Breast epithelium (tissue), 4 donors: ENCODE results near the gene BAZ2A. TPM values are rescaled to one million over a fixed set of nuclear protein-coding genes. Genes with fewer than 3 reads are reported as not detected.
A peak's percentile ranks its signal among the peaks of the same experiment; 100 is the strongest.

Experiments used
- DNase-seq, 2 donors: peaks; one replicate each; pipeline ENCODE4 v3.0.0-alpha.2; 2019; ENCODE audit warnings: low spot score in 2 of 2
- H3K27ac ChIP-seq, 2 donors: fragments of 200-600 bp; sonication (generic) in 1 of 2; one replicate each; pipeline ENCODE4 v1.5.1; 2016 to 2019; ENCODE audit warnings: mild to moderate bottlenecking in 1 of 2
- H3K27me3 ChIP-seq, 2 donors: fragments of 200-600 bp; sonication (generic) in 1 of 2; one replicate each; pipeline versions ENCODE4 v1.5.1 to v1.6.0; 2017 to 2019; ENCODE audit warnings: control low read depth in 1 of 2, mild to moderate bottlenecking in 1 of 2
- H3K36me3 ChIP-seq: fragments of 200-600 bp; one replicate; pipeline ENCODE4 v1.5.1; 2019
- H3K4me1 ChIP-seq, 2 donors: fragments of 200-600 bp; sonication (generic); one replicate each; pipeline ENCODE4 v1.5.1; 2016 to 2019; ENCODE audit warnings: control low read depth in 1 of 2
- H3K4me3 ChIP-seq, 3 donors: fragments of 200-600 bp; sonication (generic); 1 replicate in 2 of 3; 2 replicates in 1 of 3; pipeline ENCODE4 v1.5.1; 2016 to 2019; ENCODE audit warnings: mild to moderate bottlenecking in 3 of 3, moderate library complexity in 2 of 3
- H3K9me3 ChIP-seq, 2 donors: fragments of 200-600 bp; sonication (generic) in 1 of 2; one replicate each; pipeline ENCODE4 v1.5.1; 2016 to 2019; ENCODE audit warnings: control low read depth in 1 of 2
- POLR2A ChIP-seq: fragments of 450-650 bp; IDR thresholded peaks from one replicate; pipeline ENCODE4 v1.6.1; 2016; ENCODE audit warnings: antibody characterized with exemption, mild to moderate bottlenecking, moderate library complexity
- POLR2AphosphoS5 ChIP-seq, 3 donors: sonication (generic); formaldehyde crosslinking; IDR thresholded peaks; one replicate each; pipeline ENCODE4 v1.6.1; 2017; ENCODE audit warnings: antibody characterized with exemption in 3 of 3
- intact Hi-C: fragments of 100-400 bp; cut with DNase I; formaldehyde crosslinking; loops from one replicate; pipeline ENCODE4 v1.15.1; 2023; ENCODE audit warnings: low total_unique reads
- total RNA-seq, 3 donors: library from RNA; depleted of rRNA; stranded (reverse); fragments of >200 nt; gene quantifications; one replicate each; pipeline ENCODE4 v1.1.0, GENCODE V29; 2016
- TF ChIP-seq, protein P1 (sequence below), 3 donors: fragments of 450-650 bp; IDR thresholded peaks; one replicate each; pipeline ENCODE4 v1.5.1; 2016 to 2017; ENCODE audit warnings: antibody characterized with exemption in 3 of 3, mild to moderate bottlenecking in 3 of 3, moderate library complexity in 3 of 3

The BAZ2A gene
- total RNA-seq, 3 donors from 2014 or later: 80.2 to 104 (median 81.0) TPM

GRCh38 chr12:56635806-56636674, 5.9 kb upstream of the BAZ2A start:
- H3K4me3 ChIP-seq: peak overlapping the region; percentile 79 to 95 (median 83)
- H3K4me1 ChIP-seq: peaks cover 8 to 21% of the 10 kb centered on the region in 2 donors
- H3K27ac ChIP-seq: peak overlapping the region; percentile 96 to 98
- TF ChIP-seq POLR2A (peak; percentile 32), POLR2AphosphoS5 (IDR thresholded peaks at IDR 0.05) (peak; percentile 63 to 91 (median 70))
- TF ChIP-seq, protein P1, sequence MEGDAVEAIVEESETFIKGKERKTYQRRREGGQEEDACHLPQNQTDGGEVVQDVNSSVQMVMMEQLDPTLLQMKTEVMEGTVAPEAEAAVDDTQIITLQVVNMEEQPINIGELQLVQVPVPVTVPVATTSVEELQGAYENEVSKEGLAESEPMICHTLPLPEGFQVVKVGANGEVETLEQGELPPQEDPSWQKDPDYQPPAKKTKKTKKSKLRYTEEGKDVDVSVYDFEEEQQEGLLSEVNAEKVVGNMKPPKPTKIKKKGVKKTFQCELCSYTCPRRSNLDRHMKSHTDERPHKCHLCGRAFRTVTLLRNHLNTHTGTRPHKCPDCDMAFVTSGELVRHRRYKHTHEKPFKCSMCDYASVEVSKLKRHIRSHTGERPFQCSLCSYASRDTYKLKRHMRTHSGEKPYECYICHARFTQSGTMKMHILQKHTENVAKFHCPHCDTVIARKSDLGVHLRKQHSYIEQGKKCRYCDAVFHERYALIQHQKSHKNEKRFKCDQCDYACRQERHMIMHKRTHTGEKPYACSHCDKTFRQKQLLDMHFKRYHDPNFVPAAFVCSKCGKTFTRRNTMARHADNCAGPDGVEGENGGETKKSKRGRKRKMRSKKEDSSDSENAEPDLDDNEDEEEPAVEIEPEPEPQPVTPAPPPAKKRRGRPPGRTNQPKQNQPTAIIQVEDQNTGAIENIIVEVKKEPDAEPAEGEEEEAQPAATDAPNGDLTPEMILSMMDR (IDR thresholded peaks at IDR 0.05): no peak
- H3K9me3 ChIP-seq: no peaks in the 10 kb centered on the region
- H3K36me3 ChIP-seq: no peaks in the 10 kb centered on the region
- DNase-seq: peak; percentile 93 to 95
- no peaks in the 10 kb centered on the region for H3K27me3 ChIP-seq
- intact Hi-C loops: loop anchor here (10.0 kb wide), 1 partner anchor 49 kb away; the partner anchor contains the start of gene PTGES3

- DNase-seq: peak; percentile 82 to 85
- H3K36me3 ChIP-seq: no peaks in the 10 kb centered on the region
- peak overlapping the region; percentile 96 to 98 for H3K27ac ChIP-seq
- H3K4me1 ChIP-seq: peaks cover 8 to 29% of the 10 kb centered on the region in 2 donors
- TF ChIP-seq POLR2AphosphoS5 (IDR thresholded peaks at IDR 0.05): peak in 2 of 3 donors; percentile 37 to 65
- no peak for TF ChIP-seq POLR2A
- TF ChIP-seq, protein P1 (IDR thresholded peaks at IDR 0.05): peak in 2 of 3 donors; percentile 35 to 50
- H3K4me3 ChIP-seq: peak overlapping the region; percentile 79 to 95 (median 83)
- H3K9me3 ChIP-seq: no peaks in the 10 kb centered on the region
- intact Hi-C loops: loop anchor here (10.0 kb wide), 1 partner anchor 50 kb away; the partner anchor contains the start of gene PTGES3
- no peaks in the 10 kb centered on the region for H3K27me3 ChIP-seq
Observed at GRCh38 chr12:56634837-56635791, 5.0 kb upstream of the BAZ2A start.

GRCh38 chr12:56634242-56634836, 4.2 kb upstream of the BAZ2A start:
- Histone ChIP-seq H3K9me3 (no peaks in the 10 kb centered on the region), H3K4me3 (peak overlapping the region; percentile 79 to 95 (median 83)), H3K27ac (peak overlapping the region; percentile 96 to 98), H3K27me3 (no peaks in the 10 kb centered on the region), H3K36me3 (no peaks in the 10 kb centered on the region), H3K4me1 (peaks cover 8 to 29% of the 10 kb centered on the region in 2 donors)
- TF ChIP-seq POLR2A (no peak), POLR2AphosphoS5 (IDR thresholded peaks at IDR 0.05) (peak in 1 of 3 donors; percentile 12)
- peak; percentile 72 to 76 for DNase-seq
- intact Hi-C loops: loop anchor here (10.0 kb wide), 1 partner anchor 50 kb away; the partner anchor contains the start of gene PTGES3

DNA sequence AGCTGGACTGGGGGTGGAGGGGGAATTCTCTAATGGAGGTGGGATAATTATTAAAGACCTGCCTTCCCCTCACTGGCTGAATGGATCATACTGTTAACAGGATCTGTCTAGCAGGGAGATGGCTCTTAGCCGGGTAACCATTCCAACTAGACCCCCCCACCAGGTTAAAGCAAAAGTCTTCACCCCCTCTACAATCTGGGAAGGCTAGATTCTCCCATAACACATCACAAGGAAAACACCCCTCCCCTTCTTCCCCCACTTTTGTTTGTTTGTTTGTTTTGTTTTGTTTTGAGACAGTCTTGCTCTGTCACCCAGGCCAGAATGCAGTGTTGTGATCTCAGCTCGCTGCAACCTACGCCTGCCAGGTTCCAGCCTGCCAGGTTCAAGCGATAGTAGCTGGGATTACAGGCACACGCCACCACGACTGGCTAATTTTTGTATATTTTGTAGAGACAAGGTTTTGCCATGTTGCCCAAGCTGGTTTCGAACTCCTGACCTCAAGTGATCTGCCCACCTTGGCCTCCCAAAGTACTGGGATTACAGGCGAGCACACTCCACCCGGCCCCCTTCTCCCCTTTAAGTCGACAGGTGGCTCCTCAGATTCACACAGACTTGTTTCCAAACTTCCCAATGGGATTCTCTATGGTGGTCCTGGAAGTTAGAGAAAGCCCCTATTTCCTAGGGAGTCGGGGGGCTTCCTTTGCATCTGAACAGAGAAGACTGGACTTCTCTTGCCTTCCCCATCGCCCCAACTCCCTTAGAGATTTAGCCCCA, 3.5 kb upstream of the BAZ2A start:
- peak overlapping the region; percentile 79 to 95 (median 83) for H3K4me3 ChIP-seq
- H3K4me1 ChIP-seq: peaks cover 8 to 29% of the 10 kb centered on the region in 2 donors
- H3K27me3 ChIP-seq: no peaks in the 10 kb centered on the region
- TF ChIP-seq POLR2A: no peak
- H3K36me3 ChIP-seq: no peaks in the 10 kb centered on the region
- intact Hi-C loops: loop anchor here (10.0 kb wide), 1 partner anchor 51 kb away; the partner anchor contains the start of gene PTGES3
- H3K27ac ChIP-seq: peak overlapping the region; percentile 96 to 98
- H3K9me3 ChIP-seq: no peaks in the 10 kb centered on the region
- no peak for DNase-seq

- no peak for DNase-seq
- H3K4me1 ChIP-seq: peaks cover 8 to 29% of the 10 kb centered on the region in 2 donors
- no peaks in the 10 kb centered on the region for H3K9me3 ChIP-seq
- no peaks in the 10 kb centered on the region for H3K27me3 ChIP-seq
- peak overlapping the region; percentile 15 to 95 (median 83) for H3K4me3 ChIP-seq
- peak overlapping the region; percentile 96 to 98 for H3K27ac ChIP-seq
- no peaks in the 10 kb centered on the region for H3K36me3 ChIP-seq
- intact Hi-C loops: loop anchor here (10.0 kb wide), 1 partner anchor 52 kb away; the partner anchor contains the start of gene PTGES3
- no peak for TF ChIP-seq POLR2AphosphoS5 (IDR thresholded peaks at IDR 0.05)
Observed at GRCh38 chr12:56632701-56633467, 2.8 kb upstream of the BAZ2A start.
